Measurements from ENCODE around the gene SPHK2. TPM values are rescaled to one million over a fixed set of nuclear protein-coding genes. Genes with fewer than 3 reads are reported as not detected.
"Not testable (repeated sequence)": the region's sequence is repeated elsewhere in the genome, so short reads cannot be mapped to it uniquely, and the experiment has no call there.

Gene SPHK2
- total RNA-seq, 4 donors from 2014 or later = 7.0 to 10.9 (median 9.7) TPM

DNA sequence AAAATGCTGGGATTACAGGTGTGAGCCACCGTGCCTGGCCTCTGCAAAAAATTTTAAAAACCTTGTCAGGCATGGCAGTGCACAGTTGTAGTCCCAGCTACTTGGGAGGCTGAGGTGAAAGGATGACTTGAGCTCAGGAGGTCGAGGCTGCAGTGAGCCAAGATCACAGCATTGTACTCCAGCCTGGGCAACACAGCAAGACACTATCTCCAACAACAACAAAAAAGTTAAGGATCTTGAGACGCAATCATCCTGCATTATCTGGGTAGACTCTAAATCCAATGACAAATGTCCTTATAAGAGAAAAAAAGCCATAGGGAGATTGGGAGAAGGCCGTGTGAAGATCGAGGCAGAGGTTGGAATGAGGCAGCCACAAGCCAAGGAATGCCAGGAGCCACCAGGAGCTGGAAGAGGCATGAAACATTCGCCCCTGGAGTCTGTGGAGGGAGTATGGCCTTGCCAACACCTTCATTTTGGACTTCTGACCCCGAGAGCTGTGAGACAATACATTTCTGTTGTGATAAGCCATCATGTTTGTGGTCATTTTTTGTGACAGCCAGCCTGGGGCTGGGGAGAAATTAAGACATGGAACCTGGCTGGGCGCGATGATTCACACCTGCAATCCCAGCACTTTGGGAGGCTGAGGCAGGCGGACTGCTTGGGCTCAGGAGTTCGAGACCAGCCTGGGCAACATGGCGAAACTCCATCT lies 31.8 kb downstream of the SPHK2 start:
- intact Hi-C loops (cut with DNase I) = loop anchor here (10.0 kb wide), 1 partner anchor 124 kb away; no protein-coding TSS in a partner anchor

DNA sequence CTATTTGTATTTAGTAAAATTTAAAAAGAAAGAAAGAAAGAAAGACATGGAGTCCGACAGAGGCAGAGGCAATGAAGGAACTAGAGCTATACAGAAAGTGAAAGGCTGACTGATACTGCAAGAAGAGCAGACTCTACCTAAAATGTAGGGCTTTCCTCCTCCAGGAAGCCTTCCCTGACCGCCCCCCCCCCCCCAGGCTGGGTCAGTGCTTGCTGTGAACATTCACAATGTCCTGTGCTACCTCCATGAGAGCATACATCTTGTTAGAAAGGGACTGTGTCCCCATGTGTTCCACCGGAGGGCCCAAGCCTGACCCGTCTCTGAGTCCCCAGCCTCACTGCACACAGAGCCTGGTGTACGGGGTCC lies 32.4 kb downstream of the SPHK2 start:
- Histone ChIP-seq H3K4me1 (peaks cover 0 to 18% (median 9%) of the 10 kb centered on the region in 3 donors), H3K9me3 (no peaks in the 10 kb centered on the region), H3K27me3 (no peaks in the 10 kb centered on the region), H3K36me3 (no peaks in the 10 kb centered on the region), H3K27ac (no peak overlapping the region), H3K4me3 (no peak overlapping the region)
- no peak for DNase-seq
- WGBS, 2 donors = 79 to 86% methylated on average over 2 to 3 of the region's 5 CpGs
- intact Hi-C loops (cut with DNase I) = loop anchor here (10.0 kb wide), 1 partner anchor 123 kb away; no protein-coding TSS in a partner anchor
- TF ChIP-seq, protein P1, sequence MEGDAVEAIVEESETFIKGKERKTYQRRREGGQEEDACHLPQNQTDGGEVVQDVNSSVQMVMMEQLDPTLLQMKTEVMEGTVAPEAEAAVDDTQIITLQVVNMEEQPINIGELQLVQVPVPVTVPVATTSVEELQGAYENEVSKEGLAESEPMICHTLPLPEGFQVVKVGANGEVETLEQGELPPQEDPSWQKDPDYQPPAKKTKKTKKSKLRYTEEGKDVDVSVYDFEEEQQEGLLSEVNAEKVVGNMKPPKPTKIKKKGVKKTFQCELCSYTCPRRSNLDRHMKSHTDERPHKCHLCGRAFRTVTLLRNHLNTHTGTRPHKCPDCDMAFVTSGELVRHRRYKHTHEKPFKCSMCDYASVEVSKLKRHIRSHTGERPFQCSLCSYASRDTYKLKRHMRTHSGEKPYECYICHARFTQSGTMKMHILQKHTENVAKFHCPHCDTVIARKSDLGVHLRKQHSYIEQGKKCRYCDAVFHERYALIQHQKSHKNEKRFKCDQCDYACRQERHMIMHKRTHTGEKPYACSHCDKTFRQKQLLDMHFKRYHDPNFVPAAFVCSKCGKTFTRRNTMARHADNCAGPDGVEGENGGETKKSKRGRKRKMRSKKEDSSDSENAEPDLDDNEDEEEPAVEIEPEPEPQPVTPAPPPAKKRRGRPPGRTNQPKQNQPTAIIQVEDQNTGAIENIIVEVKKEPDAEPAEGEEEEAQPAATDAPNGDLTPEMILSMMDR (IDR thresholded peaks at IDR 0.05) = no peak
- no peak for TF ChIP-seq POLR2A (IDR thresholded peaks at IDR 0.05)

More for the DNA sequence above, 31.8 kb downstream of the SPHK2 start:
- H3K27ac ChIP-seq = no peak overlapping the region
- DNase-seq = no peak
- H3K27me3 ChIP-seq = no peaks in the 10 kb centered on the region
- TF ChIP-seq, protein P1 (IDR thresholded peaks at IDR 0.05) = no peak
- TF ChIP-seq POLR2A (IDR thresholded peaks at IDR 0.05) = no peak
- H3K9me3 ChIP-seq = no peaks in the 10 kb centered on the region
- peaks cover 0 to 23% (median 9%) of the 10 kb centered on the region in 3 donors for H3K4me1 ChIP-seq
- no peak overlapping the region for H3K4me3 ChIP-seq
- WGBS, 2 donors = 85 to 91% methylated on average over 9 to 10 of the region's 12 CpGs
- H3K36me3 ChIP-seq = no peaks in the 10 kb centered on the region

DNA sequence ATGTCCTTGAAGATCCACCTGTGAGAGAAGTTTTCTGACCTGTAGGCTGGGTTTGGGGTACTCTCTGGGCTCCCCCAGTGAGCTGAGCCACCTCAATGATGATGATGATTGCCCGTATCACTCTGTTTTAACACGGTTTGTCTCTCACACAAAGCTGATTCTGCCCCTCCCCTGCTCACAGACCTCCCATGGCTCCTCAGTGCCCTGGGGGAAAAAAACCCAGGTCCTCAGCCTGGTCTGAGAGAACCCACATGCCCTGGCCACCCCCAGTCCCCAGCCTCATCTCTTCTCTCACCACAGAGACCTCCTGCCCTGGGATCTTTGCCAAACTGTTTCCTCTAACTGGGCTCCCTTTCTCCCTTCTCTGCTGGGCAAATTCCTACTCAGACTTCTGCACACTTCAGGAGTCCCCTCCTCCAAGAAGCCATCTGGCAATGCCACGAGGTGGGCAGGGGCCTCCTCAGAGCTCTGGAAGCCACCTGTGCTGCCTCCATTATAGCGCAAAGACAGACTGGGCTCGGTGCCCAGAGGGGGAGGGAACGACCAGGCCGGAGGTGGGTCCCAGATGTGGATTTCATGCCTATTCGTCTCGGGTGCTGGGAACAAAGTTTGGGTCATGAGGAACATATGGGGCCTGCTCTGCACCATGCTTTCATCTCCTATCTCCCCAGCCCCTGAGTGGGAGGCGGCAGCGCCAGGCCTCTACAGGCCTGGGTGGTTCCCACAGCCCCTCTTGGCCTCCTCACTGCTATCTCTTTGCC lies 35.2 kb downstream of the SPHK2 start:
- Histone ChIP-seq H3K4me1 (peaks cover 0 to 5% (median 3%) of the 10 kb centered on the region in 3 donors), H3K4me3 (no peak overlapping the region), H3K27me3 (no peaks in the 10 kb centered on the region), H3K9me3 (no peaks in the 10 kb centered on the region), H3K36me3 (no peaks in the 10 kb centered on the region), H3K27ac (no peak overlapping the region)
- intact Hi-C loops (cut with DNase I) = loop anchor here (10.0 kb wide), 1 partner anchor 120 kb away; no protein-coding TSS in a partner anchor
- WGBS, 2 donors = 72 to 83% methylated on average over 3 to 4 of the region's 11 CpGs
- TF ChIP-seq POLR2A (IDR thresholded peaks at IDR 0.05) = no peak
- TF ChIP-seq, protein P1 (IDR thresholded peaks at IDR 0.05) = no peak
- DNase-seq = no peak

DNA sequence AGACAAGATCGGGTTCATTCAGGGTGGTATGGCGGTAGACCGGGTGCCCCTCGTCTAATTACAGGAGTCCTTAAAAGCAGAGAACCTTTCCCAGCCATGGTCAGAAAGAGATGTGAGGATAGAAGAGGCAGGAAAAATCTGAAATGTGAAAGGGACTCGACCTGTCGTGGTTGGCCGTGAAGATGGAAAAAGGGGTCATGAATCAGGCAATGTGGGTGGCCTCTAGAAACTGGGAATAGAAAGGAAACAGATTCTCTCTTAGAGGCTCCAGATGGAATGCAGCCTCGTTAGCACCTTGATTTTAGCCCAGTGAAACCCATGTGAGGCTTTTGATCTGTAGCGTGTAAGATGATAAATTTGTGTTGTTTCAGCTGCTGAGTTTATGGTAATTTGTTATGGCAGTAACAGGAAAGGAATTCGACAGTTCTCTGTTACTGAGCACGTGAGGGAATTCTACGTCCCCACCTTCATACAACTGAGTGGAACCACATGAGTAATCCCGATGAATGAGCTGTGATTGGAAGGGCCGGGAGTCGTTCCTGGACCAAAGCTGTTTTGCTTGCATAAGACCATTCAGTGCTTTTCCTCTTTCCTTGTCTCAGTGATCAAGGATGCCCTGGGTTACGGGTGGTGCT lies 37.7 kb downstream of the SPHK2 start:
- intact Hi-C loops (cut with DNase I) = loop anchor here (10.0 kb wide), 1 partner anchor 118 kb away; no protein-coding TSS in a partner anchor
- H3K9me3 ChIP-seq = no peaks in the 10 kb centered on the region
- peaks cover 0 to 14% (median 11%) of the 10 kb centered on the region in 3 donors for H3K4me1 ChIP-seq
- no peak for DNase-seq
- TF ChIP-seq, protein P1 (IDR thresholded peaks at IDR 0.05) = no peak
- no peak for TF ChIP-seq POLR2A (IDR thresholded peaks at IDR 0.05)
- no peak overlapping the region for H3K4me3 ChIP-seq
- 51 to 55% methylated on average over 16 of the region's 16 CpGs for WGBS, 2 donors
- no peaks in the 10 kb centered on the region for H3K27me3 ChIP-seq
- H3K36me3 ChIP-seq = no peaks in the 10 kb centered on the region
- H3K27ac ChIP-seq = no peak overlapping the region

DNA sequence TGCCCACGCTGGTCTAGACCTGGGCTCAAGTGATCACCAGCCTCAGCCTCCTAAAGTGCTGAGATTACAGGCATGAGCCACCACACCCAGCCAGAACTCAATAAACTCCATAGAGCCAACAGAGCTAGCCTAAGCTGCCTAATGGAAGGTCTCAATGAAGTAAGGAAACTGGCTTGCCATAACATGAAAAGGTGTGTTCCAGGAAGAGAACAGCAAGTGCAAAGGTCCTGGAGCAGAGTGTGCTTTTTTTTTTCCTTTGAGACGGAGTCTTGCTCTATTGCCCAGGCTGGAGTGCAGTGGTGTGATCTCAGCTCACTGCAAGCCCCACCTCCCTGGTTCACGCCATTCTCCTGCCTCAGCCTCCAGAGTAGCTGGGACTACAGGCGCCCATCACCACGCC lies 38.5 kb downstream of the SPHK2 start:
- not testable (repeated sequence) for H3K4me3 ChIP-seq, H3K36me3 ChIP-seq, H3K27me3 ChIP-seq, H3K9me3 ChIP-seq, H3K27ac ChIP-seq, DNase-seq
- peaks cover 0 to 14% (median 11%) of the 10 kb centered on the region in 3 donors for H3K4me1 ChIP-seq
- intact Hi-C loops (cut with DNase I) = loop anchor here (10.0 kb wide), 1 partner anchor 117 kb away; no protein-coding TSS in a partner anchor
- 90% methylated on average over 2 to 4 of the region's 5 CpGs for WGBS, 2 donors
